Ishikawa (cell line): ENCODE data around the gene RPTOR.

ENCODE experiments used
- CEBPB ChIP-seq: IDR thresholded peaks from 2 replicates; pipeline ENCODE4 v1.6.1; 2012
- EGR1 ChIP-seq: IDR thresholded peaks from 2 replicates; pipeline ENCODE4 v1.6.1; 2012
- EP300 ChIP-seq: IDR thresholded peaks from 2 replicates; pipeline ENCODE4 v1.6.1; 2012; ENCODE audit warnings: borderline replicate concordance
- FOXM1 ChIP-seq: IDR thresholded peaks from 2 replicates; pipeline ENCODE4 v1.6.1; 2012; ENCODE audit warnings: low read depth, borderline replicate concordance
- NFIC ChIP-seq: IDR thresholded peaks from 2 replicates; pipeline ENCODE4 v1.6.1; 2012
- RAD21 ChIP-seq: IDR thresholded peaks from 2 replicates; pipeline ENCODE4 v1.6.1; 2012; ENCODE audit warnings: low read depth
- TAF1 ChIP-seq: IDR thresholded peaks from 2 replicates; pipeline ENCODE4 v1.6.1; 2012; ENCODE audit warnings: low read depth, mild to moderate bottlenecking
- TCF12 ChIP-seq: IDR thresholded peaks from 2 replicates; pipeline ENCODE4 v1.6.1; 2012; ENCODE audit warnings: low read depth
- TEAD4 ChIP-seq: IDR thresholded peaks from 2 replicates; pipeline ENCODE4 v1.6.1; 2012
- YY1 ChIP-seq: IDR thresholded peaks from 2 replicates; pipeline ENCODE4 v1.6.1; 2012; ENCODE audit warnings: low read depth
- ZBTB7A ChIP-seq: IDR thresholded peaks from 2 replicates; pipeline ENCODE4 v1.6.1; 2012; ENCODE audit warnings: low read depth
- TF ChIP-seq, protein P1 (sequence below): IDR thresholded peaks from 2 replicates; pipeline ENCODE4 v1.6.1; 2012
- TF ChIP-seq, protein P2 (sequence below): IDR thresholded peaks from 2 replicates; pipeline ENCODE4 v1.6.1; 2012; ENCODE audit warnings: low read depth, mild to moderate bottlenecking
- TF ChIP-seq, protein P3 (sequence below): IDR thresholded peaks from 2 replicates; pipeline ENCODE4 v1.6.1; 2012

DNA sequence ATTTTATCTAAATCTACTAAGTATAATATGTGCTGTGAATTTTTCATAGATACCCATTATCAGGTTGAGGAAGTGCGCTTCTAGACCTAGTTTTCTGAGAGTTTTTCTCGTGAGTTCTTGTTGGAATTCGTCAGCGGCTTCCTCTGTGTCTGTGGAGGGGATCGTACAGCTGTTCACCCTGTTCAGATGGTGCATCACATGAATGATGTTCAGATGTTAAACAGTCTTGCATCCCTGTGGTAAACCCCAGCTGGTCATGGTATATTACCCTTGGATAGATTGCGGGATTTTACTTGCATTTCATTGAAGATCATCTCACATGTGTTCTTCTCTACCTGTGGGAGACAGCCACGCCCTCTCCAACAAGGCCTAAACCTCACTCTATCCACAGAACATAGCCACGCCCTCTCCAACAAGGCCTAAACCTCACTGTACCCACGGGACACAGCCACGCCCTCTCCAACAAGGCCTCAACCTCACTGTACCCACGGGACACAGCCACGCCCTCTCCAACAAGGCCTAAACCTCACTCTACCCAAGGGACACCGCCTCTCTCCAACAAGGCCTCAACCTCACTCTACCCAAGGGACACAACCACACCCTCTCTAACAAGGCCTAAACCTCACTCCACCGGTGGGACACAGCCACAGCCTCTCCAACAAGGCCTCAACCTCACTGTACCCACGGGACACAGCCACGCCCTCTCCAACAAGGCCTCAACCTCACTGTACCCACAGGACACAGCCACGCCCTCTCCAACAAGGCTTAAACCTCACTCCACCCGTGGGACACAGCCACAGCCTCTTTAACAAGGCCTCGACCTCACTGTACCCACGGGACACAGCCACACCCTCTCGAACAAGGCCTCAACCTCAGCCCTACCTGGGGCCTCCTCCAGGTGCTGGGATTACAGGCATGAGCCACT lies 266.8 kb downstream of the RPTOR start:
- TF ChIP-seq, protein P1, sequence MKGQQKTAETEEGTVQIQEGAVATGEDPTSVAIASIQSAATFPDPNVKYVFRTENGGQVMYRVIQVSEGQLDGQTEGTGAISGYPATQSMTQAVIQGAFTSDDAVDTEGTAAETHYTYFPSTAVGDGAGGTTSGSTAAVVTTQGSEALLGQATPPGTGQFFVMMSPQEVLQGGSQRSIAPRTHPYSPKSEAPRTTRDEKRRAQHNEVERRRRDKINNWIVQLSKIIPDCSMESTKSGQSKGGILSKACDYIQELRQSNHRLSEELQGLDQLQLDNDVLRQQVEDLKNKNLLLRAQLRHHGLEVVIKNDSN = no peak
- TF ChIP-seq TCF12 (no peak), EP300 (no peak), RAD21 (no peak), YY1 (no peak), CEBPB (no peak), ZBTB7A (no peak), TAF1 (no peak), TEAD4 (no peak), EGR1 (no peak), FOXM1 (no peak), NFIC (no peak)
- TF ChIP-seq, protein P2, sequence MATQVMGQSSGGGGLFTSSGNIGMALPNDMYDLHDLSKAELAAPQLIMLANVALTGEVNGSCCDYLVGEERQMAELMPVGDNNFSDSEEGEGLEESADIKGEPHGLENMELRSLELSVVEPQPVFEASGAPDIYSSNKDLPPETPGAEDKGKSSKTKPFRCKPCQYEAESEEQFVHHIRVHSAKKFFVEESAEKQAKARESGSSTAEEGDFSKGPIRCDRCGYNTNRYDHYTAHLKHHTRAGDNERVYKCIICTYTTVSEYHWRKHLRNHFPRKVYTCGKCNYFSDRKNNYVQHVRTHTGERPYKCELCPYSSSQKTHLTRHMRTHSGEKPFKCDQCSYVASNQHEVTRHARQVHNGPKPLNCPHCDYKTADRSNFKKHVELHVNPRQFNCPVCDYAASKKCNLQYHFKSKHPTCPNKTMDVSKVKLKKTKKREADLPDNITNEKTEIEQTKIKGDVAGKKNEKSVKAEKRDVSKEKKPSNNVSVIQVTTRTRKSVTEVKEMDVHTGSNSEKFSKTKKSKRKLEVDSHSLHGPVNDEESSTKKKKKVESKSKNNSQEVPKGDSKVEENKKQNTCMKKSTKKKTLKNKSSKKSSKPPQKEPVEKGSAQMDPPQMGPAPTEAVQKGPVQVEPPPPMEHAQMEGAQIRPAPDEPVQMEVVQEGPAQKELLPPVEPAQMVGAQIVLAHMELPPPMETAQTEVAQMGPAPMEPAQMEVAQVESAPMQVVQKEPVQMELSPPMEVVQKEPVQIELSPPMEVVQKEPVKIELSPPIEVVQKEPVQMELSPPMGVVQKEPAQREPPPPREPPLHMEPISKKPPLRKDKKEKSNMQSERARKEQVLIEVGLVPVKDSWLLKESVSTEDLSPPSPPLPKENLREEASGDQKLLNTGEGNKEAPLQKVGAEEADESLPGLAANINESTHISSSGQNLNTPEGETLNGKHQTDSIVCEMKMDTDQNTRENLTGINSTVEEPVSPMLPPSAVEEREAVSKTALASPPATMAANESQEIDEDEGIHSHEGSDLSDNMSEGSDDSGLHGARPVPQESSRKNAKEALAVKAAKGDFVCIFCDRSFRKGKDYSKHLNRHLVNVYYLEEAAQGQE = no peak
- TF ChIP-seq, protein P3, sequence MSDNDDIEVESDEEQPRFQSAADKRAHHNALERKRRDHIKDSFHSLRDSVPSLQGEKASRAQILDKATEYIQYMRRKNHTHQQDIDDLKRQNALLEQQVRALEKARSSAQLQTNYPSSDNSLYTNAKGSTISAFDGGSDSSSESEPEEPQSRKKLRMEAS = no peak
